Activated T-cell treated with anti-CD3 and anti-CD28 coated beads for 1 hour (primary cell): ENCODE measurements around the gene POLR3K.
"Not testable (repeated sequence)": the region's sequence is repeated elsewhere in the genome, so short reads cannot be mapped to it uniquely, and the experiment has no call there.

ENCODE experiments used
- DNase-seq: peaks from one replicate; pipeline ENCODE4 v3.0.0-alpha.2; 2020; ENCODE audit warnings: low read depth

POLR3K gene

DNA sequence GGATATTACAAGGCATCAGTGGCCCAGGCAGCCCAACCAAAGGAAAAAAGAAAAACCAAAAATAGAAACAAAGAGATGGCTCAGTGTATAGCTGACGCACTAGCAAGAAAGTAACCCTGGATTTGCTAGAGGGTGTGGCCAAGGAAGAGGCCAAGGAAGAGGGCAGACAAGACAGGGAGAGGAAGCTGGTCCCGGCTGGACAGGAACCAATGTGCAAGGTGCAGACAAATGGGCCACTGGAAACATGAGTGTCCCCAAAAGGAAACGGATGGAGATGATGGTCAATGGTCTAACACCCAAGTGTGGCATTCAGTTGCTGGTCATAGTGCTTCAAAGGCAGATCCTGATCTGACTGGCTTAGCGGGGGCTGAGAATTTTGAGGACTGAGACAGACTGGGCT, 10.7 kb downstream of the POLR3K start:
- DNase-seq = no peak

DNA sequence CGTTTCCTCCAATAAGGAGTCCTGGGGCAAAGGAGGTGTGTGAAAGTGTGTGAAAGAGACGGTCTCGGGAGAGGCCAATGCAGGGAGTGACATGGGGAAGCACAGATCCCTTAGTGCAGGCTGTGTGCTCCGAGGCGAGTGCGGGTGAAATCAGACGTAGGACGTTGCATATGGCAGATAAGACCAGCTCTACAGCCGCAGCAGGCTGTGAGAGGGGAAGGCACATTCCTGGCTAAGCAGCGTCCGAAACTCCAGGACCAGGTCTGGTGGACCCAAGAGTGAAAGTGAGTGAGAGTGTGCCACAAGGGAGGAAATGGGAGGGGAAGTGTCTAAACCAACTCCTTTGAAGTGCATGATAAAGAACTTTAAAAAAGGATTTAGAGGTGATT, 11.3 kb downstream of the POLR3K start:
- no peak for DNase-seq

DNA sequence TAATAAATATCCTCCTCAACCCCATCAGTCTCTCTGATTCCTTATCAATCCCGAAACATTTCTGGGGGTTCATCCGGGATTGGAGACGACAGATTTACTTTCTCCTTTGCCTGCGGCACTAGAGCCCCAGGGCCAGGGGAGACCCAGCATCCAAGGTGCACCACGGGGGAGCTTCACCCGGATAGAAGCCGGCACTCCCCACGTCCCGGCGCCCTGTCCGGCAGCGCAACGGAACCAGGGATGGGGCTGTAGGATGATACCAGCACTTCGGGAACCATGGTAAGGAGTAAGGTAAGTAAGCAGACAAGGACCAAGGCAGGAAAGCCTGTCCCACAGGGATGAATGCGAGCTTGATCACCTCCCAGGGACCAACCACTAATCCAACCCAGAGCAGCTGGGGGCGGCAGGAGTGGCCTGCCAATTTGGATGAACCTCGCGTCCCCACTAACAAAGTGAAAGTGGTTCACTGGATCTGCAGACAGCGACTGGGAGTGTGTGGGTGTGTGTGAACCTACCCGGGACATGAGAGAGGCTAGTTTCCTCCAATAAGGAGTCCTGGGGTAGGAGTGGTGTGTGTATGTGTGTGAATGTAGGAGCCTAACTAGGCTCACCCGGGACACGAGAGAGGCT, 11.9 kb downstream of the POLR3K start:
- no peak for DNase-seq

DNA sequence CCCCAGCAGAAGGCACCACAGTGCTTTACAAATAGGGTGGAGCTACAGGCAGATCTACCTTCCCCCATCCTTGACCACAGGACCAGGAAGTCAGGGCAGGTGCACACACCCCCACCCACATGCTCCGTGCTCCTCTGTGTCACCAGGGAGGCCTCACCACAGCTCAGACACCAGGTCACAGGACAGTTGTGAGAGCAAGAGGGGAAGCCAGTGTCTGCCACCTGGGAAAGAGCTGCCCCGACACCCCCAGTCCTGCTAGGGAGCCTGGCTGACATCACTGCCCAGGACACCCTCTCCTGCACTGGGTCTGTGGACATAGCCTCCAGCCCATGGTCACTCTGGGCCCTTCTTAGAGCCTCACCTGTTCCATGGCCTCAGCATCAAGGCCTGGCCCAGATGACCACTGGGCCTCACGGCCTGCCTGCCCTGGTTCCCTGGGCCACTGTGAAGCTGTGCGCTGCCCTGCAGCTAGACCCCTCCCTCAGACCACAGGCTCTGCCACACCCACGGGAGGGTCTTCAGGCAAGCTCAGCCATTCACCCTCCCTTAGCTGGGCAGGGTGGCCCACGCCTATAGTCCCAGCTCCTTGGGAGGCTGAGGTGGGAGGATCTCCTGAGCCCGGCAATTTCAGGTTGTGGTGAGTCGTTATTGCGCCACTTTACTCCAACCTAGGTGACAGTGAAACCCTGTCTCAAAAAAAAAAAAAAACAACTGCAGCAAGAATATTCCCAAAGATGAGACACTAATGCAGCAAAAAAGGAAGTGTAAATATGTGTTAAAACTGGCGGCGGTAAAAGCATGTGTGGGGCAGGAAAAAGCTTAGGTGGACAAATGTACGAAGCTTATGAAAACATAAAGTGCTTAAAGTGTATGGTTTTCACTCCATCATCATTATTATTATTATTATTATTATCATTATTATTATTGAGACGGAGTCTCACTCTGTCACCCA, 14.2 kb downstream of the POLR3K start:
- DNase-seq = peak; percentile 26

- DNase-seq = not testable (repeated sequence)
Observed at GRCh38 chr16:38206-38605, 15.2 kb downstream of the POLR3K start.

DNA sequence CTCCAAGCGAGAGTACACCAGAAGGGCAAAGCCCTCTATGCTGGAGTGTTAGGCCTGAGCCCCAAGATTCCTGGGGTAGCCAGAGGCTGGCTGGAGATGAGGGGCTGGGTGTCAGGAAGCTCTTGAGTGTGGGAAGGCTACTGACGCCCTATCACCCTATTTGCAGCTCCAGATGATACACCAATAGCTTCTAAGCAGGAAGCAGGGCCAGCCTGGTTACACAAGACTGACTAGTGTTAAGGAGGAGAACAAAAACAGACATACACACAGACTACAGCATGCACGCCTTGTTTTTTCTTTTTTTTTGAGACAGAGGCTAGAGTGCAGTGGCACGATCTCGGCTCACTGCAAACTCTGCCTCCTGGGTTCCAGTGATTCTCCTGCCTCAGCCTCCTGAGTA, 15.9 kb downstream of the POLR3K start:
- no peak for DNase-seq

- no peak for DNase-seq
Observed at GRCh38 chr16:36336-36984, 16.9 kb downstream of the POLR3K start.

- no peak for DNase-seq
Observed at GRCh38 chr16:35678-36305, 17.6 kb downstream of the POLR3K start.

DNA sequence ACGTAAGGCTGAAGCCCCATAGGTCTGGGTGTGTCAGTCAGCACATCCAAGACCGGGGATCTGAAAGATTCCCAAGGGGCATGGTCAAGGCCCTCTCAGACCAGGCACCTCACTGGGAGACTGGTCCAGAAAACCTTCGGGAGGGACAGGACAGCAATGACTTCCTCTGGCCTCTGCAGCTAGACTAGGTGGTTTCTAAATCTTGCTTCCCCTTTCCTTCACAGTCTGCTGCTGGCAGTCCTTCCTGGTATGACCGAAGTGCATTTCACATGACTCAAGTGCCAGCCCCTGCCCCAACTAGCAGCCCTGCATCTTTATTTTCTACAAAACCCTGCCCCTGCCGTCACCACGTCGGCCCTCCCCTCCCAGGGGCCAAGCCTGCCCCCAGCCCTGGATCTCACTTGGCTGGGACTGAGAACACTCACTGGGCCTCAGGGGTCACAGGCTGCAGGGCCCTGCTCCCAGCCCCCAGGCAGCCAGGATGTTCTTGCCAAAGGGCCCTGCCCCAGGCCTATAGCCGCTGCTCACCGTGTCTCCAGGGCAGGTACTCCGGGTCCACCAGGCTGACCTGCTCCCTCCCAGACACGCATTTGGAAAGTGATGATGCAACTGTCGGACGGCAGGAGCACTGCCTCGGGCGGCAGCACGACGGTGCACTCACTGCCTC, 18.3 kb downstream of the POLR3K start:
- no peak for DNase-seq

- DNase-seq = no peak
Observed at GRCh38 chr16:34648-34987, 18.8 kb downstream of the POLR3K start.

GRCh38 chr16:33877-34647, 19.3 kb downstream of the POLR3K start:
- DNase-seq = no peak

DNA sequence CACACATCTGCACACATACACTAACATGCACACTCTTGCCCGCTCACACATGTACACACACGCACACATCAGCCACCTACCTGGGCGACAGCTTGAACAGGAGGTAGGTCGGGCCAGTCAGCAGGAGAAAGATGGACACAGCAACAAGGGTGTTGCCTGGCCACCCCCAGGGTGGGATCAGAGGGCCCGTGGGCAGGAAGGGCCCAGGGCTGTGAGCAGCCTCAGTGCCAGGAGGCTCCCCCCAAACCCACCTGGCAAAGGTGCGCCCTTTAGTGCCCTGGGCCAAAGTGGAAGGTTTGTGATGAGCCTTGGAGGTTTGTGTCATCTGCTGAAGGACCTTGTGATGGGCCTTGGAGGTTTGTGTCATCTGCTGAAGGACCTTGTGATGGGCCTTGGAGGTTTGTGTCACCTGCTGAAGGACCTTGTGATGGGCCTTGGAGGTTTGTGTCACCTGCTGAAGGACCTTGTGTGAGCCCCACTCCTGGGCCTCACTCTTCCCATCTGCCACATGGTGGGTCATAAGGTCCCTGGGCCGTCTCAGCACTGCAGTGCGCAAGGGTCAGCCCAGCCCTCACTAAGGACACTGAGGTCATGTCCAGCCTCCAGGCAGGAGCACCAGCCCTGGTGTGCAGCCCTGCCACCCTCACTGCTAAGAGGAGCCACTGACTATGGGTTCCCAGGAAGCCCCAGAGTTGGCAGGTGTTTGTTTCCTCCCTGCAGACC, 20.1 kb downstream of the POLR3K start:
- not testable (repeated sequence) for DNase-seq

DNA sequence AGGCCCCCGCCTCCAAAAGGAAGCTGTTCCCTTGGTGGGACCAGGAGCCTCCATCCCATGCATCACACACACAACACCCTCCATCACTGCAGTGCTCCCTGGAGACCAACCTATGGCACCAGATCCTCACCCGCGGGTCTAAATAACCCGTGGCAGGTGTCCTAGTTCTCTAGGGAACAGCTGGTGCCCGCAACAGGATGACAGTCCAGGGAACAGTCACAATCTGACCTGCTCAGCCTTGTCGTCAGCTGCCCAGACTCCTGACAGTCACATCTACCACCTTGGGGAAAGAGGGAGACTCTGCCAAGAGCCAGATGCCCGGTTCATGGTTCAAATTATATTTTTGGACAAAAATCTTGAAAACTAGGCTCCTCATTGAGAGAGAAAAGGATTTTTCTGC, 22.8 kb downstream of the POLR3K start:
- not testable (repeated sequence) for DNase-seq

GRCh38 chr16:25926-26348, 27.5 kb downstream of the POLR3K start:
- not testable (repeated sequence) for DNase-seq

DNA sequence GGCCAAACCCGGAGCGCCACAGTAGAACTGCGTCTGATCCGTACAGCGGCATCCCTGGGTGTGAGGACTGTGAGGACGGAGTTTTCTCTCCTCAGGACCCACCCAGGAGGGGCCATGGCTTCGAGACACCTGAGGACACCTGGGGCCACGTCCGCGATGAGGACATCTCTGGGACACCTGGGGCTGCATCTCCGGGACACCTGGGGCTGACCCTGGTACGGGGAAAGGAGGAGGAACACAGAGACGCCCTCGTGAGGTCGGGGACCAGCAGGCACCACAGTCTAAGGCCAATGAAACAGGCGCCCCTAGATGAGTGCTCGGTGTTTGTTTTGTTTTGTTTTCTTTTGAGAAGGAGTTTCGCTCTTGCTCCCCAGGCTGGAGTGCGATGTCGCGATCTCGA, 29.3 kb downstream of the POLR3K start:
- not testable (repeated sequence) for DNase-seq

- DNase-seq = not testable (repeated sequence)
Observed at GRCh38 chr16:20886-21285, 32.5 kb downstream of the POLR3K start.

DNA sequence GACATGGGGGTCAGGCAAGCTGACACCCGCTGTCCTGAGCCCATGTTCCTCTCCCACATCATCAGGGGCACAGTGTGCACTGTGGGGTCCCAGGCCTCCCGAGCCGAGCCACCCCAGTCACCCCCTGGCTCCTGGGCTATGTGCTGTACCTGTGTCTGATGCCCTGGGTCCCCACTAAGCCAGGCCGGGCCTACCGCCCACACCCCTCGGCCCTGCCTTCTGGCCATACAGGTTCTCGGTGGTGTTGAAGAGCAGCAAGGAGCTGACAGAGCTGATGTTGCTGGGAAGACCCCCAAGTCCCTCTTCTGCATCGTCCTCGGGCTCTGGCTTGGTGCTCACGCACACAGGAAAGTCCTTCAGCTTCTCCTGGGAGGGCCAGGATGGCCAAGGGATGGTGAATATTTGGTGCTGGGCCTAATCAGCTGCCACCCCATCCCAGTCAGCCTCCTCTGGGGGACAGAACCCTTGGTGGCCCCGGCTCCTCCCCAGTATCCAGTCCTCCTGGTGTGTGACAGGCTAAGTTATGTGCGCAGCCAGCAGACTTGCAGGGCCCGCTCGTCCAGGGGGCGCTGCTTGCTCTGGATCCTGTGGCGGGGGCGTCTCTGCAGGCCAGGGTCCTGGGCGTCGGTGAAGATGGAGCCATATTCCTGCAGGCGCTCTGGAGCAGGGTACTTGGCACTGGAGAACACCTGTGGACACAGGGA, 36.2 kb downstream of the POLR3K start:
- DNase-seq = not testable (repeated sequence)

GRCh38 chr16:10772-11171, 42.6 kb downstream of the POLR3K start:
- DNase-seq = peak; percentile 73

DNA sequence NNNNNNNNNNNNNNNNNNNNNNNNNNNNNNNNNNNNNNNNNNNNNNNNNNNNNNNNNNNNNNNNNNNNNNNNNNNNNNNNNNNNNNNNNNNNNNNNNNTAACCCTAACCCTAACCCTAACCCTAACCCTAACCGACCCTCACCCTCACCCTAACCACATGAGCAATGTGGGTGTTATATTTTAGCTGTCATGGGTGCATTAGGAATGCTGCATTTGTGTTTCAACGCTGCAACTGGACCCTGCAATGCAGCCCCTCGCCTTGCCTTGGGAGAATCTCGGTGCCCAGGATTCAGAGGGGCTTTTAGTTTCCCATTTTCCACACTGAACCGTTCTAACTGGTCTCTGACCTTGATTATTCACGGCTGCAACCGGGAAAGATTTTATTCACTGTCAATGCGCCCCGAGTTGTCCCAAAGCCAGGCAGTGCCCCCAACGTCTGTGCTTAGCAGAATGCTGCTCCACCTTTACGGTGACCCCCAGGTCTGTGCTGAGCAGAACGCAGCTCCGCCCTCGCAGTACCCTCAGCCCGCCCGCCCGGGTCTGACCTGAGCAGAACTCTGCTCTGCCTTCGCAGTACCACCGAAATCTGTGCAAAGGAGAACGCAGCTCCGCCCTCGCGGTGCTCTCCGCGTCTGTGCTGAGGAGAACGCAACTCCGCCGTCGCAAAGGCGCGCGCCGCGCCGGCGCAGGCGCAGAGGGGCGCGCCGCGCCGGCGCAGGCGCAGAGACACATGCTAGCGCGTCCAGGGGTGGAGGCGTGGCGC, 43.3 kb downstream of the POLR3K start:
- DNase-seq = no peak
